ENCODE data around the gene SLC6A13.

SLC6A13 gene

GRCh38 chr12:214003-214741 lies 48.5 kb downstream of the SLC6A13 start, which contains the start of gene SLC6A12:
Gene SLC6A12, minus strand, starts transcription at chr12:214157. Its CDS starts 4,171 bp downstream, at chr12:209986.
- no peak for DNase-seq (ENCODE audit: low read depth)

DNA sequence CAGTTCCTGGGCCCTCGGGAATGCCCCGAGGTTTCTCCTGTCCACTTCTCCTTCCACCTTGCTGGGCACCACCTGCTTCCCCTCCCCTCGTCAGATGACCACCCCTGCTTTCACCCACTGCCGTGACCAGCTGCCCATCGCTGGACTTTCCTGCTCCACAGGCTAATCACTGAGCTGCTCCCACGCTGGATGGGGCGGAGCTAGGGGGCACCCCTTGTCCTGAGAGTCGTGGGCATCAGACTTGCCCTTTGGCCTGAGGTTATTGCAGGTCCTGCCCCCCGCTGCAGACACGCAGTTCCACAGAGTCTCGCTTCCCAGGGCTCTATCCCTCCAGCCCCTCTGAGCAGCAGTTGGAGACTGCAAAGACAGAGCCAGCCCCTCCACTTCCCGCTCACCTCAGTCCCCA lies 49.1 kb downstream of the SLC6A13 start:
- DNase-seq (ENCODE audit: low read depth), result no peak

DNA sequence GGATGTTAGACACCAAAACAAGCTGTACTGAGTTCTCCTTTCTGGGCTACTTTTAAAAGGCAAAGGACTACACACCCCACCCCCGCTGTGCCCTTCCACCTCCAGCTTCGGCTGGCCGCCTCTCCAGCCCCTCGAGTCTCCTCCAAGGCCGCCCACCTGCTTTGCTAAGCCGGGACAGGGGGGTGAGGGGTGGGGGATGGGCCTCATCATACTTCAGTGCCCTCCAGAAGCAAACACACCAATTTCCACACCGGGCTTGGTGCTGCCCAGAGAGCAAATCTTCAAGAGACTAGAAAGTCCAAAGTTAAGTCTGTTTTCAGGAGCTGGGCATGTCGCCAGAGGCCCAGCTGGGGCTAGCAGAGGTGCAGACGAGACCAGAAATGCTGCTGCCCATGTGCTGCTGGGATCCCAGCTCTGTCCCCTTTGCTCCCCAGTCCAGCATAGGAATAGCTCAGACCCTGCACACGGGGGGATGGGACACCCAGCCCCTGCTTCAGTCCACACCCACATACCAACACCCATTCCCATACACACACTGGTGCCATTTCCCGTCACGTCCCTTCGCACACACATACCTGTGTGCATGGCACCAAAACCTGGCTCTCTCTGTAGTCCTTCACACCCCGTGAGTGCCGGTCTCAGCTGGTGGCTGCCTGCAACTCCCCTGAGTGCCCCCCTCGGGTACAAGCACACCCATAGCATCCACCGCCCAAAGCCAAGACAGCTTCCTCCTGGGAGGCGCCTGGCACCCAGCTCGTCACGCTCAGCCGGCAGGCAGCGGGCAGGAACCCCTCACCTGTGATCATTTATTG lies 49.7 kb downstream of the SLC6A13 start:
- no peak for DNase-seq (ENCODE audit: low read depth)

DNA sequence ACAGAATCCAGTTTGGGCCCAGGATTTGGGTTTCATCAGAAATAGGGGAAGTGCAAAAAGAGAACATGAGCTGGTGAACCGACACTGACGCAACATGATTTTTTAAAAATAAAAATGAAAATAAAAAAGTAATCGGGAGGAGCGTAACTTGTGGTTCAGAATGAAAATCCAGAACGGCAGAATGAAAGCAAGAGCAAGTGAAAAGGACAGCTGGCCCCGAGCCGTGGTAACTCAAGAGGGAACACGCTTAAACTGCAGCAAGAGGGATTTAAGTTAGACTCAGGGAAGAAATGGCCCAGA lies 50.3 kb downstream of the SLC6A13 start:
- DNase-seq (ENCODE audit: low read depth), result no peak

GRCh38 chr12:211639-212414 lies 50.8 kb downstream of the SLC6A13 start:
- no peak for DNase-seq (ENCODE audit: low read depth)

GRCh38 chr12:211142-211465 lies 51.5 kb downstream of the SLC6A13 start:
- no peak for DNase-seq (ENCODE audit: low read depth)

GRCh38 chr12:210277-211141 lies 52.1 kb downstream of the SLC6A13 start:
- DNase-seq (ENCODE audit: low read depth), result no peak

DNA sequence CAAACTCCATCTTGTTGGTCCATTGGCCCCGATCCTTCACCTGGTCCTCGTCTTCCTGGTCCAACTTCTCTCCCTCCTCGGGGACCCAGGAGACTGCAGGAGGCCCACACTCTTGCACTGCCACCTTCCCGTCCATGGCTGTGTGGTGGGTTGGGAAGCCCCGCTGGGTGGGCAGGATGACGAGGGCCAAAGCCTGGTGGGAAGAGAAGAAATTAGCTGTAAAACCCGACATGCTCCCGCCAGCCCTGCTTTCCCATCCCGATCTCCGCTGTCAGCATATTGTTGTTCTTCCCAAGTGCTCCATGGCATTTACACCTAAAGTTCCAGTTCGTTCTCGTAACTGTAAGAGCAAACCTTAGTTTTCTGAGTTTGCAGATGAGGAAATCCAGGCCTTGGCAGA lies 52.8 kb downstream of the SLC6A13 start:
- DNase-seq (ENCODE audit: low read depth), result no peak

GRCh38 chr12:209246-209645 lies 53.4 kb downstream of the SLC6A13 start:
- no peak for DNase-seq (ENCODE audit: low read depth)

DNA sequence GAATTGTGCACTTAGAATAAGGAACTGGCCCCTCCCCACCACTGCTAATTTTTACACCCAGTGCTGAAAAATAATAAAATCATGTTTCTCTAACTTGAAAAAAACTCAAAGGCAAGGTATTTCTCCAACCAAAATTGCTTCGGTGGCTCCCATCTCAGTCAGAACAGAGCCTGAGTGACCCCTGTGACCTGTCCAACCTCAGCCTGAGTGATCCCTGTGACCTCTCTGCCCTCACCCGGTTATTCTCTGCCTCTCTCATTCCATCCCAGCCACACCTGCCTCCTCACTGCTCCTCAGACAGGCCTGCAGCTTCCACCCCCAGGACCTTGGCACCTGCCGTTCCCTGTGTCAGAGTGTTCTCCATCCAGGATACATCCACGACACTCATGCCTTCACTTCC lies 53.8 kb downstream of the SLC6A13 start:
- DNase-seq (ENCODE audit: low read depth), result no peak

GRCh38 chr12:207804-208203 lies 54.8 kb downstream of the SLC6A13 start:
- DNase-seq (ENCODE audit: low read depth), result no peak

DNA sequence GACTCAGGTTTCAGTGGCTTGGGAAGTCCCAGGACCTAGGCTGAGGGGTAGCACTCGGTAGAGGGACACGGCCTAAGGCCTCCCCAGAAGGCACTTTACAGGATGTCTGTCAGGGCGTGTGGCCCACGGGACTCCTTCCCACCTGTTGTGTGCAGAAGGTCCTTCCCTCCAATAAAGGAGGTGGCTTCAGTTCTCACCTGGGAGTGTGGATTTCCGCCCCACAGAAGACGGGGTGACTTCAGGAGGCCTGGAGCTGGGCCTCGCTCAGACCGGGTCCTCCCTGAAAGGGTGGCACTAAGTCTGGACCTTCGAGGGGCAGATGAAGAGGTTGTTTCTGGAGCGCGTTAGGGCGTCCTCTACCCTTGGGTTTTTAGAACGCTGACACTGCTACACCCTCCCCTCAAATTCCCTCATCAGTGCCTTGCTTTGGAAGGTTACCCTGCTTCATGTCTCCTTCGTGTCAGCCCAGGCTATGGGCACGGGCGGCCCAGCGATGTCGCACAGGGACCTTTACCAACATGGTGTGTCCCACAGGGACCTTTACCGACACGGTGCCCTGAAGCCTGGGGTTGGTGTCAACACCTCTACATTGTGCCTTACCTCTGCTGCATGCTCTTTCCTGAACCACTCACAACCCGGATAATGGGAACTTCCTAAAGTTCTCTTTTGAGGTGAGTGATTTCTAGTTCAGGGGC lies 55.7 kb downstream of the SLC6A13 start:
- DNase-seq (ENCODE audit: low read depth), result no peak

GRCh38 chr12:205026-205425 lies 57.6 kb downstream of the SLC6A13 start:
- DNase-seq (ENCODE audit: low read depth), result no peak

DNA sequence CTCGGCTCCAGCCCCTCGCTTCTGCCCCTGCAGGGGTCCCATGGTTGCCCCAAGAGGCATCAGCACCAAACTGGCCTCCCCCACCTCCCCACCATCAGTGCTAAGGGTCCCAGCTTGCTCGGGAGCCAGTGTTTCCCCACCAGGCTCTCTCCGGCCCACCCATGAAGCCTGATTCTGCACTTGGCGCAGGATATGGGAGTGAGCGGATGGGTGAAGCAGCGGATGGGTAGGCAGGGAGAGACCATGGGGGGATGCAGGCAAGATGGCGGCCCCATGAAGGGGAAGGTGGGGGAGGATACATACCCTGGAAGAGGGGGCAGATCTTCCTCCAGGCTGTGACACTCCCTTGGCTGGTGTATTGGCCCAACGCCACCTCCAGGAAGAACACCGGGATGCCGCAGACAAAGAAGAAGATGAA lies 58.4 kb downstream of the SLC6A13 start:
- no peak for DNase-seq (ENCODE audit: low read depth)

GRCh38 chr12:203462-204260 lies 59.0 kb downstream of the SLC6A13 start:
- DNase-seq (ENCODE audit: low read depth), result no peak

DNA sequence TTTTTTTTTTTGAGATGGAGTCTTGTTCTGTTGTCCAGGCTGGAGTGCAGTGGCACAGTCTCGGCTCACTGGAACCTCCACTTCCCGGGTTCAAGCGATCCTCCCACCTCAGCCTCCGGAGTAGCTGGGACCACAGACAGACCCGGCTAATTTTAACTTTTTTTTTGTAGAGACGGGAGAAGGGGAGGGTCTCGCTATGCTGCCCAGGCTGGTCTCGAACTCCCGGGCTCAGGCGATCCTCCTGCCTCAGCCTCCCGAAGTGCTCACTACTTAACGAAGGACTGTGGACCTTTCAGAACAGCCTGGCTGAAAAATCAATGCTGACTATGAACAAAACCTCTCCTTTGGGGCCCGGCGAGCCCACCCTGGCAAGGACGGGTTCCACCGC lies 59.6 kb downstream of the SLC6A13 start:
- no peak for DNase-seq (ENCODE audit: low read depth)

GRCh38 chr12:202081-202731 lies 60.4 kb downstream of the SLC6A13 start:
- no peak for DNase-seq (ENCODE audit: low read depth)

DNA sequence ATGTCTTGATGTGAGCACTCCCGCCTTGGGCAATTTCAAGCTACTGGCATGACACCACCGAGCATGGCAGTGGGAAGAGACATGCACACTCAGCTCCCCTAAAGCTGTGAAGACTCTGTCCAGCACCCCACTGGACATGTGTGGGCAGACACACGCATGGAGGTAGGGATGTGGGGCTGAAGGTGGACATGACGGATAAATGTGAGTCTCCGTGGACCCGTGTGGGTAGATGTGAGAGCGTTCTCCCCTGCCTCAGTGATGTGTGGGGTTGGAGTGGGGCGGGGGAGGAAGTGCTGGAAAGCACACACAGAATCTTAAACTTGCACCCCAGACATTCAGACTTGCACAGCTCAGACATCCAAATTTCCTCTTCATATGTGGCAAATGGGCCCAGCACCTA lies 61.3 kb downstream of the SLC6A13 start:
- no peak for DNase-seq (ENCODE audit: low read depth)

- no peak for DNase-seq (ENCODE audit: low read depth)
These were observed 63.9 kb downstream of the SLC6A13 start for GRCh38 chr12:198705-199104.

Data from stimulated activated CD8-positive, alpha-beta memory T cell treated with anti-CD3 and anti-CD28 coated beads, Interleukin-12 subunit alpha, Interleukin-12 subunit beta, amount 100 ng/mL, for 4 hours (primary cell).